ENCODE data around the gene BCAS4.

DNA sequence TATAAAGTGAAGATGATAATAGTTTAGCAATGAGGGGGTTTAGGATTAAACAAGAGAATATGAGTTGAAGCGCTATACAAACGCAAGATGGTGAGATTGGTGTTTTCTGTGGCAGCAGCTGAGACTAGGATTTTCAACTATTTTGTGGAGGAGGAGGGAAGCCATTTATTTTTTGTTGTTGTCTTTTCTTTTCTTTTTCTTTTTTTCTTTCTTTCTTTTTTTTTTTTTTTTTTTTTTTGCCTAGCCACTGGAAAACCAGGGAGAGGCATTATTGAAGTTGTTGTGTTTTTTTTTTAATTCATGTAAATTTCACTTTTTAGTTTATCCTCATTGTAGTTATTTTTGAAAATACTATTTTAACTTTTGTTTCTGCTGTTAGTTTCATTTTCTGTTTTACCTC, 47.6 kb upstream of the BCAS4 start:
- no peak for TF ChIP-seq EZH2phosphoT487 (IDR thresholded peaks at IDR 0.05; ENCODE audit: low read depth)
- TF ChIP-seq, protein P1, sequence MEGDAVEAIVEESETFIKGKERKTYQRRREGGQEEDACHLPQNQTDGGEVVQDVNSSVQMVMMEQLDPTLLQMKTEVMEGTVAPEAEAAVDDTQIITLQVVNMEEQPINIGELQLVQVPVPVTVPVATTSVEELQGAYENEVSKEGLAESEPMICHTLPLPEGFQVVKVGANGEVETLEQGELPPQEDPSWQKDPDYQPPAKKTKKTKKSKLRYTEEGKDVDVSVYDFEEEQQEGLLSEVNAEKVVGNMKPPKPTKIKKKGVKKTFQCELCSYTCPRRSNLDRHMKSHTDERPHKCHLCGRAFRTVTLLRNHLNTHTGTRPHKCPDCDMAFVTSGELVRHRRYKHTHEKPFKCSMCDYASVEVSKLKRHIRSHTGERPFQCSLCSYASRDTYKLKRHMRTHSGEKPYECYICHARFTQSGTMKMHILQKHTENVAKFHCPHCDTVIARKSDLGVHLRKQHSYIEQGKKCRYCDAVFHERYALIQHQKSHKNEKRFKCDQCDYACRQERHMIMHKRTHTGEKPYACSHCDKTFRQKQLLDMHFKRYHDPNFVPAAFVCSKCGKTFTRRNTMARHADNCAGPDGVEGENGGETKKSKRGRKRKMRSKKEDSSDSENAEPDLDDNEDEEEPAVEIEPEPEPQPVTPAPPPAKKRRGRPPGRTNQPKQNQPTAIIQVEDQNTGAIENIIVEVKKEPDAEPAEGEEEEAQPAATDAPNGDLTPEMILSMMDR (IDR thresholded peaks at IDR 0.05; ENCODE audit: low read depth, low read length) = no peak

All from OCI-LY3 (cell line).